Kasumi-1 (cell line): Measurements from ENCODE around the gene HMGCL.
"Not testable (repeated sequence)": the region's sequence is repeated elsewhere in the genome, so short reads cannot be mapped to it uniquely, and the experiment has no call there.

ENCODE experiments used
- DNase-seq, 2 experiments: peaks; one replicate each; lab custom pipeline; 2025; lab: John Stamatoyannopoulos, UW

HMGCL gene

DNA sequence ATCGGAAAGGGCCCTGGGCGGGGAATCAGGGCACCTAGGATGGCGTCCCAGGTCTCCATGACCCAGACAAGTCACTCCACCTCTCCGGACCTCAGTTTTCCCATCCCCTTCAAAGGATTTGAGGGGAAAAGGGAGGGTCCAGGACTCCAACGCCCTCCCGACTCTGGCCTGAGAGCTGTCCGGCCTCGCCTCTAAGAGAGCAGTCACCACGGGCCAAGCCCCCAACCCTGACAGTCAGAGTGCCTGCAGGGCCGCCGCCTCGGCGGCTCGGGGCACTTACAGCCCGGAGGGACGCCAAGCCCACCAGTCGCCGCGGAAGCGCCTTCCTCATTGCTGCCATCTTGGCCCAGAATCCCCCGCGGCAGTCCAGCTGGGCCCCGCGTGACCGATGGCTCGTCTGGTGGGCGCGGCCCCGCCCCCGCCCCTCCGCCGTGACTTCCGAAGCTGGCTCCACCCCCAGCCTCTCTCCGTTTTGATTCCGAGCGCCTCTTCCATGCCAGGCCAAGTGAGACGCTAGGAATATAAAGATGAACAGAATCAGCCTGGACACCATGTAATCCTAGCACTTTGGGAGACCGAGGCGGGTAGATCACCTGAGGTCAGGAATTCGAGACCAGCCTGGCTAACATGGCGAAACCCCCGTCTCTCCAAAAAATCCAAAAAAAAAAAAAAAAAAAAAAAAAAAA, at the start of gene HMGCL:
Gene HMGCL, minus strand, starts transcription at position 354 of the 686 bp plus-strand sequence. Its CDS starts 14 bp downstream, at position 340.
- DNase-seq = peak; percentile 78 to 91

DNA sequence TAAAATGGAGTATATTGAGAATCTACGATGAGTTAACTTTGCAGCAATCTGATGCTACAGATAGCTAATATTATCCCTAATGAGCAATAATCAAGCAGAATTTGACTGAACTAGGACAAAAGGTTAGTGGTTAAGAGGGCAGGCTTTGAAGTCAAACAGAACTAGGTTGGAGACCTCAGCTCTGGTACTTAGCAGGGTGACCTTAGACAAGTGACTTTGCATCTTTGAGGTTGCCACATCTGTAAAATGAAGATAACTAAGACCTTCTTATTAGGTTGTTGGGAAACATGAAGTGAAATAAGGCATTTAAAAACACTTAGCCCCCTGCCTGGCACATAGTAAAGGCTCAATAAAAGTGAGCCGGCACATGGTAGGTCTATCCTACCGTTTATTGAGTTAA, 47.2 kb upstream of the HMGCL start:
- DNase-seq = no peak

DNA sequence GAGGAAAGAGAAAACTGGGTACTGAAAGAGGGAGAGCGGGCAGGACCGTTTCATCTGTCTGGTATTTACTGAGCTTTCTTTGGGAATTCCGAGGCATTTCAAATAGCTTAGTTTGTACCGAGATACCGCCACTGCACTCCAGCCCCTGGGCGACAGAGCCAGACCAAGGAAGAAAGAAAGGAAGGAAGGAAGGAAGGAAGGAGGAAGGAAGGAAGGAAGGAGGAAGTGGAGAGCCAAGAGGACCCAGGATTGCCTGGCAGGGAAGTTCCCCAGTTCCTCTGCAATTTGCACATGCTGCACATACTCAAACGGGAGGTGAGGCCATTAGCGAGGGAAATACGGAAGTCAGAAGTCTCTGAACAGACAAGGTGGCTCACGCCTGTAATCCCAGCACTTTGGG, 43.8 kb upstream of the HMGCL start:
- no peak for DNase-seq

DNA sequence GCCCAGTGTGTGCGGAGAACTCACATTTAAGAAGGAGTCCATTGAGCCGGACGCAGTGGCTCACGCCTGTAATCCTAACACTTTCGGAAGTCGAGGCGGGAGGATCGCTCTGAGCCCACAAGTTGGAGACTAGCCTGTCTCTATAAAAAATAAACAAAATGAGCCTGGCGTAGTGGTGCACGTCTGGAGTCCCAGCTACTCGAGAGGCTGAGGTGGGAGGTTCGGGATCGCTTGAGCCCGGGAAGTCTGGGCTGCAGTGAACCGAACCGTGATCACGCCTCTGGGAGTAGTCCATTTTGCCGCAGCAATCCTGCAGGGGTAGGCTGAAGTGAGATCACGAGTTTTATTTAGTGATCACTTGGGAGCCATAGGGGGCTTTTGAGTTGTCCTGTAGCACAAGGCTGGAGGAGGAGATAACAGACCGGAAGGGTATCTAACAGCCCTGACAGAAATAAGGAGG, 43.4 kb upstream of the HMGCL start:
- no peak for DNase-seq

DNA sequence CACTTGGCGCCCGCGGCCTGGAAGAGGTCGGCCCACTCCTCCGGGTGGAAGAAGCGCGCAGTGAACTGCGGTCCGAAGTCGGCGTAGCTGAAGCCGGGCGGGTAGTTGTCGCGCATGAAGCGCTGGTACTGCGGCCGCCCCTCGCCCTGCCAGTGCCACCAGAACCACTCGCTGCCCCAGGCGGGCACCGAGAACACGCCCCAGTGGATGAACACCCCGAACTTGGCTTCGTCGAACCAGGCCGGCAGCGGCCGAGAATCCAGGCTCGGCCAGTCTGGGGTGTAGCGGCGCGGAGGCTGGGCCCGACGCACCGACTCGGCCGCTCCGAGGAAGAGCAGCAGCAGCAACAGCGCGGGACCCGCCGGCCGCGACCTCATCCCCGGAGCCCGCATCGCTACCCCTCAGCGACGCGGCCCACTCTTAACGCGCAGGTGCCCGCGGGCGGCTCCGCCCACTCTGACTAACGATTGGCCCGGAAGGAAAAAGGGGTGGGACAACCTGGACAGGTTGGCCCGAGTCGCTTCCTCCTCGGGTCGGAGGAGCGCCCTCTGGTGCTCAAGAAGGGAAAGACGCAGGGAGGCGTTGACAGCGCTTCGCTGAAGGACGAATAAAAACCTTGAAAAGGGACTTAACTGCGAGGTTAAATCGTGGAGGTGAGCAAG, 42.8 kb upstream of the HMGCL start, which contains the start of gene FUCA1:
Gene FUCA1, minus strand, starts transcription at position 396 of the 662 bp plus-strand sequence. Its CDS starts 4 bp downstream, at position 392.
- peak; percentile 92 to 94 for DNase-seq

DNA sequence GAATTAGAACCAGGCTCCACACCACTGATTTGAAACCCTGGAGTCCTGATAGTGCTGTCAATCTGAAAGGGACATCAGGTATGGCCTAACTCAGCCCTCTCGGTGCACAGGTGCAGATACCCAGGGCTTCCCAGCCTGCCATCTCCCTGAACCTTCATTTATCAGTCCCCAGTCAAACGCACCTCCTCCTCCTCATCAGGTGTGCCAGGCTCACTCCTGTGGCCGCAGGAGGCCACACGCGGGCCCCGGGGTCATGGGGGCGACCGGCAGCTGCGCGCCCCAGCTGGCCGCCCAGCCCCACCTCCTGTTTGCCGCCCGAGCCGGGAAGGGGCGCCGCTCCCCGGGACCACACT, 42.3 kb upstream of the HMGCL start:
- DNase-seq = no peak

DNA sequence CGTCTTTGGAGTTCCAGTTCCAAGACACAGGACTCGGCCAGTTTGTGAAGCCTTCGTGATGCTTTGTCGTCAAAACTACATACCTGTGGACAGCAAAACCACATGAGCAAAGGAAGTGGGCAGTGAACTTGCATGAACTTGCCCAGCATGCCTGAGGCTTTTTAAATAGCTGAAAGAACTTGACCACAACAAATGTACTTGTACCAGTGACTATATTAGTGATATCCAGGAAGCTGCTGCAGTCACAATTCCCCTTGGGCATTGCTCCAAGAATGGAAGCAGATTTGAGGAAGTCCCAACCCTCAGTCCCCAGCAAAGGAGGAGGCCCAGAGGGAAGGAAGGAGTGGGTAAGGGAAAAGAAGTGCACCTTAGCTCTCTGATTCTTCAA, 40.3 kb upstream of the HMGCL start:
- peak; percentile 46 to 51 for DNase-seq

DNA sequence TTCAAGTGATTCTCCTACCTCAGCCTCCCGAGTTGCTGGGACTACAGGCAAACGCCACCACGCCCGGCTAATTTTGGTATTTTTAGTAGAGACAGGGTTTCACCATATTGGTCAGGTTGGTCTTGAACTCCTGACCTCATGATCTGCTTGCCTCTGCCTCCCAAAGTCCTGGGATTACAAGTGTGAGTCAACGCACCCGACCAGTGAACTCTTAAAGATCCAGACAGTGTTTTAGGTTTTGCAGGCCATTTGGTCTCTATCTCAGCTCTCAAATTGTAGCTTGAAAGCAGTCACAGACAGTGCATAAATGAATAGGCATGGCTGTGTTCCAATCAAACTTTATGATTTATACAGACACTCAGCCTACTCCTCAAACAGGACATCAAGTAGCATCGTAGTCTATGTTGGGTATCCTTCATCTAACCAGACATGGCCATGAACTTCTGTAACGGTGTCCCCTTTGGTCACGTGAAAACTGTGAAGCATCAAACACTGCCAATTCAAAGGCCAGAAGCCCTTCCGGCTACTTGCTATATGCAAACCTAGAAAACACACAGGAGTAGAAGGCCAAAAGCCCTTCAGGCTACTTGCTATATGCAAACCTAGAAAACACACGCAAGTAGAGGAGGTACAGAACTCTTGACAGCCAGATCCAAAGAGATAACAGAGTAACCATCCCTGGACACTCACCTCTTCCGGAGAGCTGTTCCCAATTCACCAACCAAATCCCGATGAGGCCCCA, 39.7 kb upstream of the HMGCL start:
- no peak for DNase-seq

DNA sequence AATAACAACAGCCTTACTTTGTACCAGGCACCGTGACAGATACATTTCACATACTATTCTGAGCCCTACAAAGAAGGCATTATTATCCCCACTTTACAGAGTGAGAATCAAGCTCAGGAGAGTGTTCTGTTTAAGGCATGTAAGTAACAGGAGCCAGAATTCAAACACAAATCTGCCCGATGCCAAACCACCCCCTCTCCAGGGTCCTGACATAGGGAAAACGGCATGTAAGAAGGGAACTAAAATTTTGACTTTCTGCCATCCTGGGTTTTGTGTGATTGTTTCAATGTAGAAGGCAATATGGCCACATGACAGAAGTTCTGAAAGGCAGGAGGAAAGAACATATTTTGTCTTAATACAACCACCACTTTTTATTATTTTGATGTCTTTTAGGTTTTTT, 37.4 kb upstream of the HMGCL start:
- no peak for DNase-seq

DNA sequence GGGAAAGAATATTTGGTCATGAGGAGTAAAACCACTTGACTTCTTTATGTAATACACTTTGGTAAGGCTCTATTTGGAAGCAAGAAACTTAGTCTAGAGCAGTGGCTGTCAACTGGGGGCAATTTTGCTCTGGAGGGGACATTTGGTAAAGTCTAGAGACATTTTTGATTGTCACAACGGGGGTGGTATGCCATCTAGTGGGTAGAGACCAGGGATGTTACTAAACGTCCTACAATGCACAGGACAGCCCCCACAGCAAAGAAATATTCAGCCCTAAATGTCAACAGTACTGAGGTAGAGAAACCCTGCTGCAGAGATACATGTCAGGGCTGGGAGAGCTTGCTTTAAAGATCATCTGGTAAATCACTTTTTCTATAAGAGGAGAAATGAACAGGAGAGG, 29.3 kb upstream of the HMGCL start:
- peak; percentile 41 to 51 for DNase-seq

DNA sequence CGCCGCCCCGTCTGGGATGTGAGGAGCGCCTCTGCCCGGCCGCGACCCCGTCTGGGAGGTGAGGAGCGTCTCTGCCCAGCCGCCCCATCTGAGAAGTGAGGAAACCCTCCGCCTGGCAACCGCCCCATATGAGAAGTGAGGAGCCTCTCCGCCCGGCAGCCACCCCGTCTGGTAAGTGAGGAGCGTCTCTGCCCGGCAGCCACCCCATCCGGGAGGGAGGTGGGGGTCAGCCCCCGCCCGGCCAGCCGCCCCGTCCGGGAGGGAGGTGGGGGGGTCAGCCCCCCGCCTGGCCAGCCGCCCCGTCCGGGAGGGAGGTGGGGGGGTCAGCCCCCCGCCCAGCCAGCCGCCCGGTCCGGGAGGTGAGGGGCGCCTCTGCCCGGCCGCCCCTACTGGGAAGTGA, 27.9 kb upstream of the HMGCL start:
- not testable (repeated sequence) for DNase-seq

DNA sequence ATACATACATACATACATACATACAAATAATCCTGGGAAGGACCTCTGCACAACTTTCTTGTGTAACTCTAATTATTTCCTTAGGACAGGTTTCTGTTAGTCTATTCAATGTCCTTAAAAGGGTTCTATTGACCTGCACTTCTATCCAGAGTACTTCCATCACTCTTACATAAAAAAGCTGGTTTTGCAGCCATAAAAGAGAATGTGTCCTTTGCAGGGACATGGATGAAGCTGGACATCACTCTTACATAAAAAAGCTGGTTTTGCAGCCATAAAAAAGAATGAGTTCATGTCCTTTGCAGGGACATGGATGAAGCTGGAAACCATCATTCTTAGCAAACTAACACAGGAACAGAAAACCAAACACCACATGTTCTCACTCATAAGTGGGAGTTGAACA, 26.2 kb upstream of the HMGCL start:
- not testable (repeated sequence) for DNase-seq

DNA sequence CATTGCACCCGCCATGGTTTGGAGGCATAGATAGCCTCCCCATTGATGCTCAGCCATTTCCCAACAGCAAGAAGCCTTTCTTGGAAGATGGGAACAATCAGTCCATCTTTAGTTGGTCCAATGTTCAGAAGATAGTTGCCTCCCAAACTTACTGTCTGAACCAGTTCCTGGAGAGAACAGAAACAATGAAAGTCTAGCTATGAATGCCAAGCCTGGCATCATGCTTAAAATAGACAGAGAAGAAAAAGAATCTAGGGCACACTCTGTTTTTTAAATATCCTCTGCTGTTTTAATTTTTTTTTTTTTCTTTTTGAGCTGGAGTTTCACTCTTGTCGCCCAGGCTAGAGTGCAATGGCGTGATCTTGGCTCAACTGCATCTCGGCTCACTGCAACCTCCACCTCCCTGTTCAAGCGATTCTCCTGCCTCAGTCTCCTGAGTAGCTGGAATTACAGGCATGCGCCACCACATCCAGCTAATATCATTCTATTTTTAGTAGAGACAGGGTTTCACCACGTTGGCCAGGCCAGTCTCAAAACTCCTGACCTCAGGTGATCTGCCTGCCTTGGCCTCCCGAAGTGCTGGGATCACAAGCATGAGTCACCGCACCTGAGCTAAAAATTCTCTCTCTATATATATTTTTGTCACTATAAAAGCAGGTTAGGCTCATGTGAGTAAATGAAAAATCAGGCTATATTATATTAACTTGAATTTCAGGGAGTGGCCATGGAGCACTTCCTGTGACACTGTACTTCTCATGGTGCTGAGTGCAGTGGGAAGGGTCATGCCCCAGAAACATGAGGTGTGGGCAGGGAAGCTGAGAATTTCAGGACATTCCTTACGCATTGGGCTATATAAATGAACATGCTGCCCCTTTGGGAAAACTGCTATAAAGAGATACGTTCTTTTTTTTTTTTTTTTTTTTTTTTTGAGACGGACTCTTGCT, 23.7 kb upstream of the HMGCL start:
- no peak for DNase-seq

DNA sequence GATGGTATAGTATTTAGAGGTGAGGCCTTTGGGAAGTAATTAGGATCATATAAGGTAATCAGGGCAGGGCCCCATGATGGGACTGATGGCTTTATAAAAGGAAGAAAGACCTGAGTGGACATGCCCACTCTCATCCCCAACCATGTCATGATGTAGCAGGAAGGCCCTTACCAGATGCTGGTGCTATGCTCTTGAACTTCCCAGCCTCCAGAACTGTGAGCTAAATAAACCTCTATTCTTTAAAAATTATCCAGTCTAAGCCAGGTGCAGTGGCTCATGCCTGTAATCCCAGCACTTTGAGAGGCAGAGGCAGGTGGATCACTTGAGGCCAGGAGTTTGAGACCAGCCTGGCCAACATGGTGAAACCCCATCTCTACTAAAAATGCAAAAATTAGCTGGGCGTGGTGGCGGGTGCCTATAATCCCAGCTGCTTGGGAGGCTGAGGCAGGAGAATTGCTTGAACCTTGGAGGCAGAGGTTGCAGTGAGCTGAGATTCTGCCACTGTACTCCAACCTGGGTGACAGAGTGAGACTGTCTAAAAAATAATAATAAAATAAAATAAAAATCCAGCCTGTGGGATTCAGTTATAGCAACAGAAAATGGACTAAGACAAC, 22.4 kb upstream of the HMGCL start:
- not testable (repeated sequence) for DNase-seq

DNA sequence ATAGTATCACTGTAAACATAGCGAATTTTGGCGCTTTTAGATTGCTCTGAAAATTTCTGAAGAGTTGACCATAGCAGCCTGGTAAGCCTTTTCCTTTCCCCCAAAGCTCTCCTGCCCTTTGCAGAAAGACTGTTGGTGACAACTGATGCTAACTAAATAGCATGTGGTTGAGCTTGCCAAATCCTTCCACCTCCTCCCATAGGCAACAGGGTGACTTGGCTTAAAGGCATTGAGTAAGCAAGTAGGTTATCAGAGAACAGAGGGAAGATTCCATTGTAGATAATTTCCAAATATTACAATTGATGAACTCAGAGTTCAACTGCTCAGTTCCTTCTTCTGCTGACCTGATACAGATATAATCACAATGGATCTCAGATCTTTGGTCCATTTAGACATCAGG, 19.9 kb upstream of the HMGCL start:
- no peak for DNase-seq

DNA sequence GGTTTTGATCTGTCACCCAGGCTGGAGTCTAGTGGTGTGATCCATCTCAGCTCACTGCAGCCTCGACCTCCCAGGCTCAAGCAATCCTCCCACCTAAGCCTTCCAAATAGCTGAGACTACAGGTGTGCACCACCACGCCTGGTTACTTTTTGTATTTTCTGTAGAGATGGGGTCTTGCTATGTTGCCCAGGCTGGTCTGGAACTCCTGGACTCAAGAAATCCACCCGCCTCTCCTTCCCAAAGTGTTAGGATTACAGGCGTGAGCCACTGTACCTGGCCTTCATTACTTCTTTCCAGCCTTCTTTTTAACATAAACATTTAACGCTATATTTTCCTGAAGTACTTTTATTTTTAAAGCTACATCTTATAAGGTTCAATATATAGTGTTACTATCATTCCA, 18.4 kb upstream of the HMGCL start:
- no peak for DNase-seq

DNA sequence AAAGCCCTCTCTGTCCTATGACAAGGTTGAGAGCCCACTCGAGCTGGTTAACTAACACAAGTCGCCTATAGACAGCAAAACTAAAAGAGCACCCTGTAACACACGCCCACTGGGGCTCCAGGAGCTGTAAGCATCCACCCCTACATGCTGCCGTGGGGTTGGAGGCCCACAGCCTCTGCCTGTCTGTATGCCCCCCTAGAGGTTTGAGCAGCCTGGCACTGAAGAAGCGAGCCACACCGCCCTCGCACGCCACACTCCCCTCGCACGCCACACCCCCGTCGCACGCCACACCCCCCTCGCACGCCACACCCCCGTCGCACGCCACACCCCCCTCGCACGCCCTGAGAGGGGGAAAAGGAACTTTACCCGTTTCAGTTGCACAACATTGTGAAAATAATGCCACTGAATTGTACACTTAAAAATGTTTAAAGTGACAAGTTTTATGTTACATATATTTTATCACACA, 13.2 kb upstream of the HMGCL start:
- peak; percentile 66 to 67 for DNase-seq

DNA sequence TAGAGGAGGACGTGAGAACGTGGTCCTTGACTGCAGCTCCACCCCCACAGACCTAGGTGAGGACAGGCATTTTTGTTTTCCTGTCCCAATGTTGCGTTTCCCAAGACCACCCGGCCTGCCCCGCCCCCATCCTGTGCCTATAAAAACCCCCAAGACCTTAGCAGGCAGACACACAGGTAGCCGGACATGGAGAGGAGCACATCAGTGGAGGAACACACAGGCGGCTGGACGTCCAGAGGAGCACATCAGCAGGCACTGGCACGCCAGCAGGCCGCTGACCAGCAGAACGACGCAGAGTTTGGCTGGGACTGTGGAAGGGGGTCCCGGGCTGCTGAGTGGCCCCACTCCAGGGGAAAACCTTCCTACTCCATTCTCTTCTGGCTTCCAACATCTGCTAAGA, 12.7 kb upstream of the HMGCL start:
- no peak for DNase-seq

DNA sequence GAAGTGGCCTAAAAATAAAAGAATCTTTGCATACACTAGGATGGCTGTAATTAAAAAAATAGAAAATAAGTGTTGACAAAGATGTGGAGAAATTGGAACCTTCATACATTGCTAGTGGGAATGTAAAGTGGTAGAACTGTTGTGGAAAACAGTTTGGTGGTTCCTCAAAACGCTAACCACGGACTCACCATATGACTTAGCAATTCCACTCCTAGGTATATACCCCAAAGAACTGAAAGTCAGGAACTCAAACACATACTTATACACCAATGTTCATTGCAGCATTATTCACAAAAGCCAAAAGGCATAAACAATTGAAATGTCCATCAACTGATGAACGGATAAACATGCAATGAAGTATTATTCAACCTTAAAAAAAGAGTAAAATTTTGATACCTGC, 10.8 kb upstream of the HMGCL start:
- peak in 1 of 2 experiments; percentile 1 for DNase-seq

DNA sequence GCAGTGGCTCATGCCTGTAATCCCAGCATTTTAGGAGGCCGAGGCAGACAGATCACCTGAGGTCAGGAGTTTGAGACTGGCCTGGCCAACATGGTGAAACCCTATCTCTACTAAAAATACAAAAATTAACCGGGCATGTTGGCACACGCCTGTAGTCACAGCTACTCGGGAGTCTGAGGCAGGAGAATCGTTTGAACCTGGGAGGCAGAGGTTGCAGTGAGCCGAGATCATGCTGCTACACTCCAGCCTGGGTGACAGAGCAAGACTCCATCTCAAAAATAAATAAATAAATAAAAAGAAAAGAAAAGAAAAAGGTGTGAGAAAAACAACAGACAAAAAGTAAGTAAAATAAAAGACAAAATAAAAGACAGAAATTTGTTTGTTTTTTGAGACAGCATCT, 8.9 kb upstream of the HMGCL start:
- not testable (repeated sequence) for DNase-seq

DNA sequence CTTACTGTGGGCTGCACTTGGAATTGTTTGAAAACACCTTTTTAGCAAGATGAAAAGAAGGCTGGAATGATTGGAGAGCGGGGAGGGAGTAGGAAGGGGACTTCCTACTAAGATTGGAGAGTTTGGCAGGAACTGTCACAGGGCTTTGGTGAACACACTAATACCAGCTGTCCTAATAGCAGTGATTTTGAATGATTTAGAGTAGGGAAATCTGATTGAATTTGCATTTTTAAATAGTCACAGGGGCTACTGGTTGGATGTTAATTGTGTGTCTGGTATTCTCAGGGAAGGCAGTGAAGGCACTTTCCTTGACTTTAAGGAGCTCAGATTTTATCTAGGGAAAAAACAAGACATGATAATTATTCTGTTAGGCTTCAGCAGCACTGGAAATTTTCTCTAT, 2.5 kb upstream of the HMGCL start:
- no peak for DNase-seq
